ENCODE results near the gene MCF2L2.
A peak's percentile ranks its signal among the peaks of the same experiment; 100 is the strongest.

MCF2L2 gene

DNA sequence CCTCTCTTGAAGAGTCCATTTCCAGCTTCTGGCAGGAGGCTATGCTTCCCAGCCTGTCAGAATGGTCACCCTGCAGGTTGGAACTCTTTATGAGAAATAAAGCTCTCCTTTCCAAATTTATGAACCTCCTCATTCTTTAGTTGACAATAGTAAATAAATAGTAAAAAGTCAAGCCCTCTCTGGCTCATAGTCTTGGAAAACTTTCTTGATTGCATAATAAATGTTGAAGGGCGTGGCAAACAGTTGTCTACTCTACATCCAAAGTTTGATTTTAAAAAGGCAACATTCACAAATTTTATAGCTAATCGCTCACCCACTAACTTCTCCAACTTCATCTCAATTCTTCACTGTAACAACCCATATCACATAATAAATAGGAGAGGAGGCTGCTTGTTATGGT, 58.8 kb downstream of the MCF2L2 start:
- DNase-seq (ENCODE audit: low spot score), result no peak

DNA sequence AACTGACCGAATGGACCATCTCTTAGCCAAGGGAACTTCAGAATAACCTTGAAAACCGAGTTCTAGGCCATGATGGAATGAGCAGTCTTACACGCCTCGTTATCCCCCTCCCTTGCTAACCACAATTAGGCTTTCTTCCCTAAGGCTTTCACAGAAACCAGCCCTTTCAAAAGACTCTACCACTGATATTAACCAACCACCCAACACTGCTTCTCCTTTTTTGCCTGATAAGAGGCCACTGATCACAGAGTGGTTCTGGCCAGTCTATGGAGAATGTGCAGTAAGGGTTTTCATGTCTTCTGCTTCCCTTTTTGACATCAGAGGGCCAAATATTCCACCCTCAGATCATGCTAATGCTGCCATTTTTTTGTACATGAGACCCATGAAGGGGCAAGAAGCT, 59.3 kb downstream of the MCF2L2 start:
- no peak for DNase-seq (ENCODE audit: low spot score)

GRCh38 chr3:183360971-183361624, 67.3 kb downstream of the MCF2L2 start:
- DNase-seq (ENCODE audit: low spot score), result no peak

DNA sequence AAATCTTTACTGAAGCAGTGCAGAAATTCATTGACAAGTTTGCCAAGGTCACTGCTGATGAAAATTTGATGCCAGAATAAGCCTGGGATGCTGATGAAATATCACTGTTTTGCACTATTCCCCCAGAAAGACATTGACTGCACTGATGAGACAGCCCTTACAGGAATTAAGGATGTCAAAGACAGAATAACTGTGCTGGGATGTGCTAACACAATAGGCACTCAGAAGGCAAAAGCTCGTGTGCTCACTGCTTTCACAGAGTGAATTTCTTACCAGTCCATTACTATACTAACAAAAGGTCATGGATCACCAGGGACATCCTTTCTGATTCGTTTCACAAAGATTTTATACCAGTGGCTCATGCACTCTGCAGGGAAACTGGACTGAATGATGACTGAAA, 69.4 kb downstream of the MCF2L2 start:
- no peak for DNase-seq (ENCODE audit: low spot score)

DNA sequence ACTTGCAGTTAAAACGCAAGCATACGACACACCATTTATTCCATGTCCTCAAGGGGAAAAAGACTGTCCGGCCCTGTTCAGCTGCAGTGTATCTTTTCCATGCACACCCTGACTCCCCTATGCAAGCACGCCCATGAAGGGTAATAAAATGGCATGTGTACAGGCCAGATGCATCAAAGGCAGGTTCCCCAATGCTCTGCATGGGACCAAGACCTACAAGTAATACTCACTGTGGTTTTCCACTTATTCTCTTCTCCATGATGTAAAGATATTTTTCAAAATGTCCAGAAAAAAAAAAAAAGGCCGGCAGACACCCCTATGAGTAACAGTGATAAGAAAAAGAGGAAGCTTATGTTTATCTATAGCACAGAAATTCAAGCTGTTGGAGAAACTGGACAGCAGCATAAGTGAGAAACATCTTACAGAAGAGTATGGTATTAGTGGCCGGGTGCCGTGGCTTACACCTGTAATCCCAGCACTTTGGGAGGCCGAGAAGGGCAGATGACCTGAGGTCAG, 70.8 kb downstream of the MCF2L2 start:
- DNase-seq (ENCODE audit: low spot score), result no peak

GRCh38 chr3:183356920-183357319, 71.5 kb downstream of the MCF2L2 start:
- DNase-seq (ENCODE audit: low spot score), result no peak

- DNase-seq (ENCODE audit: low spot score), result no peak
Measured at GRCh38 chr3:183354874-183355273, 73.5 kb downstream of the MCF2L2 start.

DNA sequence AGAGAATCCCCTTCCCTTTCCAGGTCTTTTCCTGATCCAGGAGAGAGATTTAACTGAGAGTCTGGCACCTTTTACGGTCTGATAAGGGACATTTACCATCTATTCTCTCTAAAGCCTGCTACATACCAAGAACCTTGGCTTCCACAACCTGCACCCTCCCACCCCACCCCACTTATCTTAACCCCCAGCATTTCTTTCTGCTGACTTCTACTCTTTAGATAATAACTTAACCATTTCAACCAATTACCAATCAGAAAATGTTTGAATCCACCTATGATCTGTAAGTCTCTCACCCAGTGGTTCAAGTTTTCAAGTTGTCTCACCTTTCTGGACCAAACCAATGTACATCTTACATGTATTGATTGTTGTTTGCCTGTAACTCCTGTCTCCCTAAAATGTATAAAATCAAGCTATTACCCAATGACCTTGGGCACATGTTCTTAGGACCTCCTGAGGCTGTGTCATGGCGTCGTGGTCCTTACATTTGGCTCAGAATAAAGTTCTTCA, 74.0 kb downstream of the MCF2L2 start:
- no peak for DNase-seq (ENCODE audit: low spot score)

GRCh38 chr3:183353421-183353820, 75.0 kb downstream of the MCF2L2 start:
- DNase-seq (ENCODE audit: low spot score), result no peak

- DNase-seq (ENCODE audit: low spot score), result no peak
Measured at GRCh38 chr3:183350164-183350563, 78.3 kb downstream of the MCF2L2 start.

DNA sequence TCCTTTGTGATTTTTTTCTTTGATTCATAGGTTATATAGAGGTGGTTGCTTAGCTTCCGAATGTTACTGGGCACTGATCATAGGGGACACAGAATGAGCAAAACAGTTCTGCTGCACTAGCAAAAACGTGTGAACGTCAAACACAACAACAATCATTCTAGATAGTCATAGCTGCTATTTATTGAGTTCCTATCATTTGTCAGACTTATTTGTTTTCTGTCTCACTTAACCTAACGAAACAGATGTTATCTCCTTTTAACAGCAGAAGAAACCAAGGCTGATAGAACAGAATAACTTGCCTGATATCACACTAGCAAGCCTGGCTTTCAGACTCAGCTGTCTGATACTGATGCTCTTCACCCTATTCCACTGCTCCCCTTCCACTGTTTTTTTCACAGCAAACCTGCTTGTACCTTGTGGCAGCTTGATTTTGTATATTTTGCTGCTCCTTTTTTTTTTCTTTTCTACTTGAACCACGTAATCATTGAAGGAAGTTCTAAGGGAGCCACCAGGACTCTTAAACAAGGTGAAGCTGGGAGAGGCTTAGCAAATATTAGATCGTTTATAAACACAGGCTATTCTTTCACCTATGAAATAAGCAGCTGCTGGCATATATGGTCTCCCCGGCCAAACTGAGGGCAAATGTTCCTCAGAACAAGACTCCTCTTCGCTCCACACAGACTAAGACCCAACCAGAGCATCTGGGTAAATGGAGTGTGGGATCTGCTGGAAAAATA, 78.8 kb downstream of the MCF2L2 start:
- DNase-seq (ENCODE audit: low spot score), result no peak

GRCh38 chr3:183342824-183343223, 85.6 kb downstream of the MCF2L2 start:
- DNase-seq (ENCODE audit: low spot score), result no peak

DNA sequence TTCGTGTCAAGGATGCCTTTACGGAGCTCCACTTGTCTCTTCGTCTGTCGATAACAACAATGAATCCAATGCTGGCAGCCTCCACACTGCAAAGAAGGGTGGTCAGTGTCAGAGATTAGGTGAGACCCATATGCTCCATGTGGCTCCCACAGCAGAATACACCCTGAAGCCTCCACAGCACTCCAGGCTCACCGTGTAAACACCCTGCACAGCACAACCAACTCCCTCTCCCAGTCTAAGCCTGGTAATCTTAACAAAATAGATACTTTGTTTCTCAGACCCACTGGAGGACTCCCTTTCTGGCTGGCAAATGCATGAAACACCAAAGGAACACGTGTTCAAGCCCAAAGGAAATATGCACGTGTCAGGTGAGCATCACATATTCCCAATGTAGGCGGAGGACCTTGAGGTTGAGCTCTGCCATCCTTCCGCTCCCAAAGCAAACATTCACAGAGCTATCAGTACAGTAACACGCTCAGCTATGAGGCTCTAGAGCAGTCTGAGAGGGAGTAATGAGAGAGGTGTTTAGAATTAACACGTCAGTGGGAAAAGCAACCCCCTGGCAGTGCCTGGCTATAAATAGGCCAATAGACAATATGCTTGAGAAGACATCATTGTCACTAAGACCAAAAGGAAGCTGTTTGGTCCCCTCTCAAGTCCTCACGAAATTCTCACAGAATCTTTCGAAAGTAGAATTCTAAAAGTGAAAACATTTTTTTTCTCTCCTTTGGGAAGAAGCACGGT, 86.7 kb downstream of the MCF2L2 start:
- DNase-seq (ENCODE audit: low spot score), result peak; percentile 37

DNA sequence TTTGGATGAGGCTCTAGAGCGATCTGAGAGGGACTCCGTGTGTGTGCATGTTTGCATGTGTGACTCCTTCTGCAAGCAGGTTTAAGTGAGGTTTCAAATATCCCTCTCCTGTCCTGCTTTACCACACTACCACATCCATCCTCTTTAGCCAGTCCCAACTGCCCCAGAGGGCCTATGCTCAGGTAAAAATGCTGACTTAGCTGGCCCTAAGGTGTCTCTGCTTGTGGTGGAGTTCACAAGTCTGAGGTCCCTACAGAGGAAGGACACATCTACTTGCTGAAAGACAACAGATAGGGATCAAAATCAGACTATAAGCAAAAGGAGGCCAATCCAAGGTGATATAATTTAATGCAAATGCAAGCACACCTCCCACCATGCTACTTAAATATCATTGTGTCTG, 88.2 kb downstream of the MCF2L2 start:
- DNase-seq (ENCODE audit: low spot score), result no peak

- DNase-seq (ENCODE audit: low spot score), result no peak
Measured at GRCh38 chr3:183339461-183340086, 88.8 kb downstream of the MCF2L2 start.

- no peak for DNase-seq (ENCODE audit: low spot score)
Measured at GRCh38 chr3:183338520-183338919, 89.9 kb downstream of the MCF2L2 start.

GRCh38 chr3:183332487-183332886, 95.9 kb downstream of the MCF2L2 start:
- no peak for DNase-seq (ENCODE audit: low spot score)

DNA sequence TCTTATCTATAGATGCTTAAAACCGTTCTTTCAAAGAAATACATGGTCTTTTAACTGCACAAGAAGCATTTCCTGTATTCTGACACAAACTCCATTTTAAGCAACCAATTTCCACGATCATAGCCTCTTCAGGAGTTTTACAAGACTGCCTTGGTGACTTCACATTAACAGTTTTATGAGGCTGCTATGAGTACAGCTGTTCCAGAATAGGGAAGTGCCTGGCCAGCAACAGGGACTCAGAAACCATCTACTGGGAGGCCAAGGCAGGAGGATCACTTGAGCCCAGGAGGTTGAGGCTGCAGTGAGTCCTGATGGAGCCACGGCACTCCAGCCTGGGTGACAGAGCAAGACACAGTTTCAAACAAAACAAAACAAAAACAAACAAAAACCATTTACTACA, 96.9 kb downstream of the MCF2L2 start:
- DNase-seq (ENCODE audit: low spot score), result no peak

DNA sequence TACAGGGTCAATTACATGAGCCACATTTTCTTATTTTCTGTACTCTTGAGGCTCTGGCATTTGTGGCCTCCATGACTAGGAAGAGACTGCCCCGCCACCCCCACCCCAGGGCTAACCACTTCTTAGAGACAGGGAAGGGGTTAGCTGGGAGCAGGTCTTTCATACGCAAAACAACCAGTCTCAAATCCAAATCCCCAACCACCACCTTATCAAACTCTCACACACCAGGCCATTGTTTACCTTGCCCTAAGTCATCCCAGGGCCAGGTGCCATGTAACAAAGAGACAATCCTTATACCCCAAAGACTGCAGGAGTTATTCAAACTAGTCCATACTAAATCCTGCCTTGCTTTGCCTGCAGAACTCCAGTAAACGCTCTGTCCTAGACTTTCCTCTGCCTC, 97.5 kb downstream of the MCF2L2 start:
- no peak for DNase-seq (ENCODE audit: low spot score)

GRCh38 chr3:183329543-183329942, 98.9 kb downstream of the MCF2L2 start:
- DNase-seq (ENCODE audit: low spot score), result no peak

GRCh38 chr3:183328823-183329222, 99.6 kb downstream of the MCF2L2 start:
- no peak for DNase-seq (ENCODE audit: low spot score)

DNA sequence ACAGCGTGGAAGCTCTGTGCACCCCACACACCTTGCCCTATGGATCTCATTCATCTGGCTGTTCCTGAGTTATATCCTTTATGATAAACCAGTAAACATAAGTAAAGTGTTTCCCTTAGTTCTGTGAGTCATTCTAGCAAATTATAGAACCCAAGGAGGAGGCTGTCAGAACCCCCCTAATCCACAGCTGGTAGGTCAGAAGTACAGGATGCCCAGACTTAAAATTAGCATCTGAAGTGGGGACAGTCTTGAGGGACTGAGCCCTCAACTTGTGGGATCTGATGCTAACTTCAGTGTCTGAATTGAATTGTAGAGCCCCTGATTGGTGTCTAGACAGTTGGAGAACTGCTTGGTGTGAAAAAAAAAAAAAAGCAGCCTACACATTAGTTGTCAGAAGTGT, 100.3 kb downstream of the MCF2L2 start:
- DNase-seq (ENCODE audit: low spot score), result no peak

Measured in cerebellar cortex (tissue), 1 donor.